A549 (cell line): ENCODE results near the gene MCTP1. TPM values are rescaled to one million over a fixed set of nuclear protein-coding genes. Genes with fewer than 3 reads are reported as not detected.

Source experiments
- ATAC-seq, 2 experiments: fragments of 200-7000 bp in 1 of 2; fragments of >200 bp in 1 of 2; cut with Nextera tagmentation in 1 of 2; cut with Tn5 transposase in 1 of 2; 3 replicates each; pipeline versions ENCODE4 v1.8.0 to v1.9.1; 2018 to 2020; ENCODE audit warnings: mild to moderate bottlenecking in 1 of 2, moderate library complexity in 1 of 2
- CTCF ChIA-PET: fragments of 300-600 bp; sonication (Branson Sonifier 250); formaldehyde crosslinking; extraction: SDS; loops from one replicate; lab custom pipeline; 2021; ENCODE audit warnings: antibody characterized with exemption, inconsistent platforms; lab: Yijun Ruan, JAX
- POLR2A ChIA-PET: fragments of 350-600 bp; formaldehyde crosslinking; extraction: SDS; loops from one replicate; lab custom pipeline; 2021; ENCODE audit warnings: antibody characterized with exemption, inconsistent platforms; lab: Yijun Ruan, JAX
- DNase-seq, 2 experiments: peaks; one replicate each; pipeline versions ENCODE4 v3.0.0 to v3.0.0-alpha.2; 2011 to 2016; ENCODE audit warnings: low read depth in 1 of 2, low spot score in 1 of 2
- FAIRE-seq: peaks from 2 replicates; lab custom pipeline; 2011; peaks lifted over from hg19 to GRCh38; lab: Jason Lieb, UNC
- H3K27ac ChIP-seq, 2 experiments: fragments of >200 bp; sonication (Bioruptor Twin); formaldehyde crosslinking; 3 replicates each; pipeline ENCODE4 v1.5.1; 2016 to 2017
- H3K4me1 ChIP-seq: fragments of >200 bp; sonication (Bioruptor Twin); formaldehyde crosslinking; 3 replicates; pipeline ENCODE4 v1.6.1; 2016
- H3K4me2 ChIP-seq: fragments of >200 bp; sonication (Bioruptor Twin); formaldehyde crosslinking; 3 replicates; pipeline ENCODE4 v1.6.1; 2016
- H3K4me3 ChIP-seq: fragments of >200 bp; sonication (Bioruptor Twin); formaldehyde crosslinking; 3 replicates; pipeline ENCODE4 v1.5.1; 2016
- H3K9me3 ChIP-seq: fragments of >200 bp; sonication (Bioruptor Twin); formaldehyde crosslinking; 3 replicates; pipeline ENCODE4 v1.6.1; 2016
- BCL3 ChIP-seq: fragments of >200 bp; sonication (Bioruptor Twin); formaldehyde crosslinking; IDR thresholded peaks from 3 replicates; pipeline ENCODE4 v1.6.1; 2016
- BHLHE40 ChIP-seq: IDR thresholded peaks from 2 replicates; pipeline ENCODE4 v1.6.1; 2012; ENCODE audit warnings: low read depth, low read length, inconsistent platforms
- CHD4 ChIP-seq: fragments of 200-600 bp; sonication (generic); IDR thresholded peaks from 2 replicates; pipeline ENCODE4 v1.6.1; 2016; ENCODE audit warnings: antibody characterized with exemption, mild to moderate bottlenecking, borderline replicate concordance
- CTCF ChIP-seq: fragments of >200 bp; sonication (Bioruptor Twin); formaldehyde crosslinking; IDR thresholded peaks from 3 replicates; pipeline ENCODE4 v1.5.1; 2016
- EHF ChIP-seq: fragments of 250-450 bp; sonication (Bioruptor Pico); IDR thresholded peaks from 2 replicates; pipeline ENCODE4 v1.5.0; 2020; ENCODE audit warnings: mild to moderate bottlenecking
- ESRRA ChIP-seq: fragments of 150-350 bp; IDR thresholded peaks from 2 replicates; pipeline ENCODE4 v1.6.1; 2014; ENCODE audit warnings: mild to moderate bottlenecking, low read length, borderline replicate concordance
- FOSL2 ChIP-seq, 2 experiments: fragments of 450-650 bp in 1 of 2; fragments of >200 bp in 1 of 2; sonication (Bioruptor Twin) in 1 of 2; formaldehyde crosslinking; IDR thresholded peaks; 2 replicates each; pipeline versions ENCODE4 v1.5.0 to v1.6.1; 2016 to 2020; ENCODE audit warnings: mild to moderate bottlenecking in 1 of 2, moderate library complexity in 1 of 2
- GATA3 ChIP-seq: IDR thresholded peaks from 2 replicates; pipeline ENCODE4 v1.6.1; 2012; ENCODE audit warnings: borderline replicate concordance
- HEYL ChIP-seq: fragments of 250-450 bp; sonication (Bioruptor Pico); IDR thresholded peaks from 2 replicates; pipeline ENCODE4 v1.8.0; 2021; ENCODE audit warnings: mild to moderate bottlenecking, moderate library complexity
- HOXA7 ChIP-seq: fragments of 250-450 bp; sonication (Bioruptor Pico); IDR thresholded peaks from 2 replicates; pipeline ENCODE4 v1.5.0; 2020; ENCODE audit warnings: mild to moderate bottlenecking, moderate library complexity
- HOXB13 ChIP-seq: fragments of 250-450 bp; sonication (Bioruptor Pico); IDR thresholded peaks from 2 replicates; pipeline ENCODE4 v1.5.0; 2020; ENCODE audit warnings: low read depth, mild to moderate bottlenecking, moderate library complexity
- HOXB5 ChIP-seq: fragments of 250-450 bp; sonication (Bioruptor Pico); IDR thresholded peaks from 2 replicates; pipeline ENCODE4 v1.5.0; 2020; ENCODE audit warnings: mild to moderate bottlenecking, moderate library complexity
- JUNB ChIP-seq: fragments of >200 bp; sonication (Bioruptor Twin); formaldehyde crosslinking; IDR thresholded peaks from 2 replicates; pipeline ENCODE4 v1.6.1; 2016
- KDM1A ChIP-seq: fragments of 200-600 bp; sonication (generic); IDR thresholded peaks from 2 replicates; pipeline ENCODE4 v1.6.1; 2016; ENCODE audit warnings: low read depth, mild to moderate bottlenecking
- MAFK ChIP-seq: fragments of 450-650 bp; IDR thresholded peaks from 2 replicates; pipeline ENCODE4 v1.6.1; 2014; ENCODE audit not compliant: partially characterized antibody
- MAX ChIP-seq: IDR thresholded peaks from 2 replicates; pipeline ENCODE4 v1.6.1; 2012
- MYC ChIP-seq: IDR thresholded peaks from 2 replicates; pipeline ENCODE4 v1.6.1; 2012; ENCODE audit warnings: mild to moderate bottlenecking, inconsistent platforms, low read length, improper control_type of control experiment, borderline replicate concordance
- PBX3 ChIP-seq: IDR thresholded peaks from 2 replicates; pipeline ENCODE4 v1.6.1; 2012
- POLR2A ChIP-seq: IDR thresholded peaks from 2 replicates; pipeline ENCODE4 v1.6.1; 2012; ENCODE audit warnings: mild to moderate bottlenecking, low read length
- POLR2AphosphoS2 ChIP-seq: conservative IDR thresholded peaks from 2 replicates; pipeline ENCODE4 v1.6.1; 2012; ENCODE audit warnings: low read length, improper control_type of control experiment, inconsistent platforms
- RCOR1 ChIP-seq: fragments of 150-350 bp; IDR thresholded peaks from 2 replicates; pipeline ENCODE4 v1.6.1; 2014; ENCODE audit warnings: antibody characterized with exemption, low read length, low read depth
- REST ChIP-seq: fragments of 200-600 bp; sonication (generic); IDR thresholded peaks from 2 replicates; pipeline ENCODE4 v1.6.1; 2016; ENCODE audit warnings: antibody characterized with exemption, mild to moderate bottlenecking, moderate library complexity
- RNF2 ChIP-seq: fragments of 200-600 bp; sonication (generic); IDR thresholded peaks from 2 replicates; pipeline ENCODE4 v1.6.1; 2016; ENCODE audit warnings: low read depth, mild to moderate bottlenecking, antibody characterized with exemption, moderate library complexity, borderline replicate concordance
- TP53 ChIP-seq: fragments of 250-450 bp; sonication (Bioruptor Pico); IDR thresholded peaks from 2 replicates; pipeline ENCODE4 v1.5.0; 2021; ENCODE audit warnings: mild to moderate bottlenecking, moderate library complexity
- ZNF302 ChIP-seq: fragments of 250-450 bp; sonication (Bioruptor Pico); IDR thresholded peaks from 2 replicates; pipeline ENCODE4 v1.9.0; 2021; ENCODE audit warnings: inconsistent platforms, mild to moderate bottlenecking, moderate library complexity
- WGBS: methylation state at CpG from one replicate; pipeline ENCODE4 v1.1.6; 2017; ENCODE audit errors: missing lambda C conversion rate; 5-methylcytosine and 5-hydroxymethylcytosine counted together
- polyA plus RNA-seq, 4 experiments: library from polyadenylated mRNA; depleted of rRNA in 3 of 4; stranded (reverse); fragments of >200 nt; fragmentation: RNase III in 1 of 4; extraction: RNeasy Plus Mini Kit Qiagen cat#74134 plus additional on column Dnase treatment in 1 of 4; gene quantifications; 2 replicates in 3 of 4; 3 replicates in 1 of 4; pipeline ENCODE4 v1.2.3, GENCODE V29; 2011 to 2017

Gene MCTP1
- polyA plus RNA-seq, 2 of the 4 experiments (the other 2 are of a cell fraction), result 5.4 to 6.9 TPM

- TF ChIP-seq EHF (CRISPR knock-in tag), result no peak
- no peak for TF ChIP-seq MAX
- no peak for TF ChIP-seq RNF2
- TF ChIP-seq HEYL, result no peak
Measured at GRCh38 chr5:95172659-95173058, 112.2 kb downstream of the MCTP1 start (continued).

GRCh38 chr5:95164861-95165260 lies 120.0 kb downstream of the MCTP1 start:
- ATAC-seq, result no peak
- H3K4me1 ChIP-seq, result no peaks in the 10 kb centered on the region
- H3K27ac ChIP-seq, result no peak overlapping the region
- POLR2A ChIA-PET, result no interaction called here
- H3K9me3 ChIP-seq, result no peaks in the 10 kb centered on the region
- TF ChIP-seq REST (no peak), KDM1A (no peak), BHLHE40 (no peak), GATA3 (no peak), POLR2AphosphoS2 (no peak), POLR2A (no peak), CHD4 (no peak), HOXB13 (no peak), MAFK (no peak), ZNF302 (CRISPR knock-in tag) (no peak), HEYL (no peak), FOSL2 (IDR thresholded peaks at IDR 0.05) (no peak), FOSL2 (CRISPR knock-in tag; IDR thresholded peaks at IDR 0.05) (no peak)
- no peak for FAIRE-seq
- CTCF ChIA-PET, result no interaction called here
- H3K4me2 ChIP-seq, result no peak overlapping the region
- DNase-seq, result no peak
- WGBS, result 83% methylated on average over 2 of the region's 2 CpGs
- no peak overlapping the region for H3K4me3 ChIP-seq

- POLR2A ChIA-PET, result no interaction called here
- Histone ChIP-seq H3K9me3 (no peaks in the 10 kb centered on the region), H3K4me2 (no peak overlapping the region), H3K4me1 (no peaks in the 10 kb centered on the region), H3K27ac (no peak overlapping the region), H3K4me3 (no peak overlapping the region)
- DNase-seq, result no peak
- ATAC-seq, result no peak
- CTCF ChIA-PET, result no interaction called here
- TF ChIP-seq HOXA7 (CRISPR knock-in tag) (no peak), RCOR1 (no peak), MYC (no peak), PBX3 (no peak), CTCF (no peak), JUNB (no peak), MAFK (no peak), HOXB5 (no peak), TP53 (no peak), BCL3 (no peak), ESRRA (no peak), HEYL (no peak)
- FAIRE-seq, result no peak
Measured at GRCh38 chr5:95163079-95163478, 121.8 kb downstream of the MCTP1 start.
